Adrenal gland (tissue), 12 donors: ENCODE measurements around the gene ZNF653. TPM values are rescaled to one million over a fixed set of nuclear protein-coding genes. Genes with fewer than 3 reads are reported as not detected.
"Not testable (repeated sequence)": the region's sequence is repeated elsewhere in the genome, so short reads cannot be mapped to it uniquely, and the experiment has no call there.

ENCODE experiments used
- DNase-seq, 7 donors: peaks; one replicate each; pipeline ENCODE4 v3.0.0-alpha.2; 2019 to 2020
- H3K27ac ChIP-seq, 5 donors: fragments of 200-600 bp; sonication (generic) in 4 of 5; 1 replicate in 3 of 5; 2 replicates in 2 of 5; pipeline versions ENCODE4 v1.5.1 to v1.8.0; 2016 to 2020; ENCODE audit warnings: mild to moderate bottlenecking in 1 of 5
- H3K27me3 ChIP-seq: fragments of 200-600 bp; 2 replicates; pipeline ENCODE4 v1.8.0; 2021
- H3K36me3 ChIP-seq, 2 donors: fragments of 200-600 bp; replicated peaks in 1 of 2; 1 replicate in 1 of 2; 2 replicates in 1 of 2; pipeline versions ENCODE4 v1.5.1 to v1.8.0; 2018 to 2022
- H3K4me1 ChIP-seq, 2 donors: fragments of 200-600 bp; replicated peaks in 1 of 2; 1 replicate in 1 of 2; 2 replicates in 1 of 2; pipeline versions ENCODE4 v1.5.1 to v1.8.0; 2018 to 2021
- H3K4me3 ChIP-seq, 4 donors: fragments of 200-600 bp; sonication (generic) in 3 of 4; one replicate each; pipeline ENCODE4 v1.5.1; 2016 to 2018
- H3K9me3 ChIP-seq, 3 donors: fragments of 200-600 bp; sonication (generic) in 1 of 3; replicated peaks in 1 of 3; 1 replicate in 2 of 3; 2 replicates in 1 of 3; pipeline versions ENCODE4 v1.5.1 to v1.8.0; 2016 to 2021
- POLR2A ChIP-seq, 2 donors: fragments of 450-650 bp; IDR thresholded peaks; one replicate each; pipeline ENCODE4 v1.6.1; 2017; ENCODE audit warnings: antibody characterized with exemption in 2 of 2, mild to moderate bottlenecking in 2 of 2, moderate library complexity in 1 of 2
- WGBS, 4 donors: extraction: QIAGEN DNeasy Blood & Tissue Kit in 2 of 4; methylation state at CpG; one replicate each; pipeline versions ENCODE4 v1.1.5 to v1.1.7; 2013 to 2017; 5-methylcytosine and 5-hydroxymethylcytosine counted together
- intact Hi-C, 2 donors: fragments of 100-400 bp; cut with DNase I; formaldehyde crosslinking; loops; one replicate each; pipeline versions ENCODE4 v1.14.1 to v1.15.0; 2022 to 2023
- microRNA-seq, 3 donors: library from miRNA; unstranded; fragments of <30 nt; microRNA quantifications; one replicate each; pipeline ENCODE4, GENCODE V29; 2017 to 2020
- polyA plus RNA-seq, 3 donors: library from polyadenylated mRNA; stranded (reverse); fragments of 200-250 nt in 2 of 3; fragments of 350-450 nt in 1 of 3; fragmentation: Illumina TruSeq in 1 of 3; extraction: RNeasy Lipid Tissue Mini Kit (QIAGEN cat#74804) in 1 of 3; gene quantifications; one replicate each; pipeline ENCODE4 v1.2.3, GENCODE V29; 2013 to 2014
- small RNA-seq, 2 donors: library from RNA; depleted of rRNA; stranded (forward); fragments of <200 nt; gene quantifications; one replicate each; pipeline ENCODE3, GENCODE V24; 2016
- total RNA-seq, 9 donors: library from RNA; depleted of rRNA in 4 of 9; stranded (reverse); fragments of >200 nt in 4 of 9; fragments of 120-200 nt in 1 of 9; fragmentation: NEBNext Ultra II Directional in 1 of 9; extraction: Animal tissue kit (Norgen Biotek cat#: 25700) in 1 of 9; gene quantifications; one replicate each; pipeline versions ENCODE4 v1.1.0 to v1.2.4, GENCODE V29; 2013 to 2023
- TF ChIP-seq, protein P1 (sequence below), 6 experiments: fragments of 450-650 bp in 4 of 6; fragments of 200-600 bp in 2 of 6; sonication (generic) in 1 of 6; IDR thresholded peaks; 1 replicate in 5 of 6; 2 replicates in 1 of 6; pipeline versions ENCODE4 v1.5.1 to v1.8.0; 2016 to 2021; ENCODE audit warnings: antibody characterized with exemption in 6 of 6, mild to moderate bottlenecking in 2 of 6, moderate library complexity in 1 of 6
- donor health status: healthy with polysubstance abuse.
- donor health status: Bipolar disorder and iron deficiency.
- donor health status: DM: yes; HTN: yes; CAD: no.
- donor health status: DM: no; HTN: no; CAD: no.
- donor health status: DM: no; HTN: no; CAD: no.
- donor health status: DM: yes; HTN: yes; CAD: no.

Gene ZNF653
- total and polyA plus RNA-seq, 12 donors = 4.2 to 37.7 (median 11.7) TPM

GRCh38 chr19:11434703-11435056 lies 71.0 kb downstream of the ZNF653 start:
- Histone ChIP-seq H3K36me3 (peaks cover 0 to 33% of the 10 kb centered on the region in 2 donors), H3K4me3 (peak overlapping the region in 1 of 4 donors; percentile 81), H3K9me3 (no peaks in the 10 kb centered on the region), H3K27me3 (no peaks in the 10 kb centered on the region), H3K27ac (peak overlapping the region in 4 of 5 donors; percentile 51 to 87 (median 72)), H3K4me1 (peaks cover 12 to 17% of the 10 kb centered on the region in 2 donors)
- TF ChIP-seq POLR2A (IDR thresholded peaks at IDR 0.05) = no peak
- TF ChIP-seq, protein P1, sequence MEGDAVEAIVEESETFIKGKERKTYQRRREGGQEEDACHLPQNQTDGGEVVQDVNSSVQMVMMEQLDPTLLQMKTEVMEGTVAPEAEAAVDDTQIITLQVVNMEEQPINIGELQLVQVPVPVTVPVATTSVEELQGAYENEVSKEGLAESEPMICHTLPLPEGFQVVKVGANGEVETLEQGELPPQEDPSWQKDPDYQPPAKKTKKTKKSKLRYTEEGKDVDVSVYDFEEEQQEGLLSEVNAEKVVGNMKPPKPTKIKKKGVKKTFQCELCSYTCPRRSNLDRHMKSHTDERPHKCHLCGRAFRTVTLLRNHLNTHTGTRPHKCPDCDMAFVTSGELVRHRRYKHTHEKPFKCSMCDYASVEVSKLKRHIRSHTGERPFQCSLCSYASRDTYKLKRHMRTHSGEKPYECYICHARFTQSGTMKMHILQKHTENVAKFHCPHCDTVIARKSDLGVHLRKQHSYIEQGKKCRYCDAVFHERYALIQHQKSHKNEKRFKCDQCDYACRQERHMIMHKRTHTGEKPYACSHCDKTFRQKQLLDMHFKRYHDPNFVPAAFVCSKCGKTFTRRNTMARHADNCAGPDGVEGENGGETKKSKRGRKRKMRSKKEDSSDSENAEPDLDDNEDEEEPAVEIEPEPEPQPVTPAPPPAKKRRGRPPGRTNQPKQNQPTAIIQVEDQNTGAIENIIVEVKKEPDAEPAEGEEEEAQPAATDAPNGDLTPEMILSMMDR (IDR thresholded peaks at IDR 0.05) = no peak
- no peak for DNase-seq
- intact Hi-C loops = loop anchor here (5.0 kb wide), 2 partner anchors 47 to 52 kb away; partner anchors contain the start of gene EPOR (in 1 of the 2)
- WGBS, 4 donors = 0 to 6% (median 2%) methylated on average over 4 to 9 of the region's 9 CpGs; no CpG with 5 or more reads in 1 of the 4 donors

GRCh38 chr19:11433526-11433925 lies 72.1 kb downstream of the ZNF653 start:
- H3K27me3 ChIP-seq, H3K27ac ChIP-seq, DNase-seq, H3K4me3 ChIP-seq, H3K9me3 ChIP-seq: not testable (repeated sequence)
- peaks cover 12 to 17% of the 10 kb centered on the region in 2 donors for H3K4me1 ChIP-seq
- intact Hi-C loops = loop anchor here (5.0 kb wide), 2 partner anchors 46 to 51 kb away; partner anchors contain the start of gene EPOR (in 1 of the 2)
- H3K36me3 ChIP-seq = peaks cover 0 to 22% of the 10 kb centered on the region in 2 donors
- WGBS, 4 donors = 96 to 99% (median 97%) methylated on average over 3 of the region's 3 CpGs

Small RNA genes lying within 50 kb of the gene (microRNA-seq; reads per million reads assigned to microRNA genes)
- 0 to 0.28 (median 0) reads per million in 3 donors for gene MIR7974

Small RNA genes lying within 50 kb of the gene (small RNA-seq; reads per million reads assigned to genes)
- gene MIR7974 = 0.17 to 0.24 reads per million in 2 donors
- 0 reads per million in 2 donors for gene RN7SL833P

Other genes with a start within 250 kb of the ZNF653 start
- gene DOCK6, start 243.3 kb downstream of the ZNF653 start, total RNA-seq = 100 to 1,000 TPM in 1 of 9 donors, 10 to 100 TPM in 8; 14.5 to 101 (median 34.1) TPM
- 100 to 1,000 TPM in 1 of 3 donors, 10 to 100 TPM in 1, 1 to 10 TPM in 1; 4.5 to 152 (median 77.1) TPM for gene DOCK6, start 243.3 kb downstream of the ZNF653 start, polyA plus RNA-seq
- not detected for gene TSPAN16, start 209.7 kb downstream of the ZNF653 start, total RNA-seq
- not detected for gene TSPAN16, start 209.7 kb downstream of the ZNF653 start, polyA plus RNA-seq
- 10 to 100 TPM in 6 of 9 donors, 1 to 10 TPM in 3; 4.2 to 23.9 (median 13.4) TPM for gene RAB3D, start 166.2 kb downstream of the ZNF653 start, total RNA-seq
- 1 to 10 TPM; 2.6 to 4.3 (median 3.3) TPM for gene RAB3D, start 166.2 kb downstream of the ZNF653 start, polyA plus RNA-seq
- 1,000 to 10,000 TPM in 1 of 9 donors, 100 to 1,000 TPM in 8; 185 to 1,314 (median 282) TPM for gene TMEM205, start 159.6 kb downstream of the ZNF653 start, total RNA-seq
- 100 to 1,000 TPM; 135 to 306 (median 207) TPM for gene TMEM205, start 159.6 kb downstream of the ZNF653 start, polyA plus RNA-seq
- gene CCDC159, start 159.3 kb downstream of the ZNF653 start, total RNA-seq = 10 to 100 TPM; 24.1 to 83.7 (median 57.5) TPM
- 100 to 1,000 TPM in 2 of 3 donors, 10 to 100 TPM in 1; 33.8 to 479 (median 238) TPM for gene CCDC159, start 159.3 kb downstream of the ZNF653 start, polyA plus RNA-seq
- 10 to 100 TPM in 8 of 9 donors, 1 to 10 TPM in 1; 8.5 to 46.8 (median 42.6) TPM for gene PLPPR2, start 150.4 kb downstream of the ZNF653 start, total RNA-seq
- 10 to 100 TPM; 12.1 to 57.0 (median 39.9) TPM for gene PLPPR2, start 150.4 kb downstream of the ZNF653 start, polyA plus RNA-seq
- 1 to 10 TPM; 2.6 to 5.5 (median 4.2) TPM for gene SWSAP1, start 131.2 kb downstream of the ZNF653 start, total RNA-seq
- gene SWSAP1, start 131.2 kb downstream of the ZNF653 start, polyA plus RNA-seq = 1 to 10 TPM; 2.1 to 8.4 (median 6.0) TPM
- gene EPOR, start 121.5 kb downstream of the ZNF653 start, total RNA-seq = 10 to 100 TPM; 15.7 to 37.9 (median 23.8) TPM
- 10 to 100 TPM in 2 of 3 donors, 1 to 10 TPM in 1; 6.8 to 74.0 (median 49.3) TPM for gene EPOR, start 121.5 kb downstream of the ZNF653 start, polyA plus RNA-seq
- gene RGL3, start 86.5 kb downstream of the ZNF653 start, total RNA-seq = 10 to 100 TPM; 10.3 to 63.9 (median 33.0) TPM
- gene RGL3, start 86.5 kb downstream of the ZNF653 start, polyA plus RNA-seq = 100 to 1,000 TPM in 1 of 3 donors, 10 to 100 TPM in 2; 24.2 to 207 (median 64.1) TPM
- gene ODAD3, start 70.7 kb downstream of the ZNF653 start, total RNA-seq = 1 to 10 TPM in 8 of 9 donors, under 1 TPM in 1; 0.69 to 4.7 (median 2.5) TPM
- gene ODAD3, start 70.7 kb downstream of the ZNF653 start, polyA plus RNA-seq = 1 to 10 TPM; 3.1 to 7.9 (median 4.8) TPM
- gene PRKCSH, start 70.2 kb downstream of the ZNF653 start, total RNA-seq = 100 to 1,000 TPM in 8 of 9 donors, 10 to 100 TPM in 1; 64.4 to 359 (median 246) TPM
- 100 to 1,000 TPM; 142 to 228 (median 177) TPM for gene PRKCSH, start 70.2 kb downstream of the ZNF653 start, polyA plus RNA-seq
- gene ELAVL3, start 24.8 kb downstream of the ZNF653 start, total RNA-seq = 1 to 10 TPM in 3 of 9 donors, under 1 TPM in 3, not detected in 3; 0.11 to 5.4 (median 0.72) TPM
- 1 to 10 TPM in 2 of 3 donors, under 1 TPM in 1; 0.47 to 1.5 (median 1.2) TPM for gene ELAVL3, start 24.8 kb downstream of the ZNF653 start, polyA plus RNA-seq
- gene ECSIT, start 23.3 kb upstream of the ZNF653 start, total RNA-seq = 10 to 100 TPM; 47.7 to 99.7 (median 62.4) TPM
- gene ECSIT, start 23.3 kb upstream of the ZNF653 start, polyA plus RNA-seq = 100 to 1,000 TPM in 2 of 3 donors, 10 to 100 TPM in 1; 28.7 to 122 (median 102) TPM
- 10 to 100 TPM in 3 of 9 donors, 1 to 10 TPM in 5, under 1 TPM in 1; 0.94 to 20.5 (median 7.5) TPM for gene CNN1, start 33.0 kb upstream of the ZNF653 start, total RNA-seq
- 10 to 100 TPM; 15.5 to 76.5 (median 40.9) TPM for gene CNN1, start 33.0 kb upstream of the ZNF653 start, polyA plus RNA-seq
- gene ELOF1, start 53.4 kb upstream of the ZNF653 start, total RNA-seq = 10 to 100 TPM; 24.4 to 67.6 (median 48.7) TPM
- 100 to 1,000 TPM in 2 of 3 donors, 10 to 100 TPM in 1; 60.7 to 127 (median 119) TPM for gene ELOF1, start 53.4 kb upstream of the ZNF653 start, polyA plus RNA-seq
- 10 to 100 TPM in 5 of 9 donors, 1 to 10 TPM in 4; 1.4 to 28.8 (median 10.9) TPM for gene ACP5, start 71.8 kb upstream of the ZNF653 start, total RNA-seq
- 100 to 1,000 TPM in 1 of 3 donors, 1 to 10 TPM in 2; 6.5 to 152 (median 9.0) TPM for gene ACP5, start 71.8 kb upstream of the ZNF653 start, polyA plus RNA-seq
- 10 to 100 TPM in 5 of 9 donors, 1 to 10 TPM in 4; 6.3 to 16.6 (median 10.7) TPM for gene ZNF627, start 91.6 kb upstream of the ZNF653 start, total RNA-seq
- 10 to 100 TPM in 1 of 3 donors, 1 to 10 TPM in 2; 3.8 to 12.0 (median 3.9) TPM for gene ZNF627, start 91.6 kb upstream of the ZNF653 start, polyA plus RNA-seq
- gene ZNF823, start 233.1 kb upstream of the ZNF653 start, total RNA-seq = 1 to 10 TPM; 2.6 to 9.1 (median 4.7) TPM
- gene ZNF823, start 233.1 kb upstream of the ZNF653 start, polyA plus RNA-seq = 1 to 10 TPM; 2.8 to 4.7 (median 3.6) TPM